HK-2 (cell line): ENCODE measurements around the gene CLMP.
"Not testable (repeated sequence)": the region's sequence is repeated elsewhere in the genome, so short reads cannot be mapped to it uniquely, and the experiment has no call there.

Experiments used
- DNase-seq: peaks from one replicate; pipeline ENCODE4 v3.0.0-alpha.2; 2018; ENCODE audit not compliant: unreplicated experiment

CLMP gene

GRCh38 chr11:123168955-123169484 lies 26.0 kb downstream of the CLMP start:
- DNase-seq = no peak

GRCh38 chr11:123168241-123168640 lies 26.8 kb downstream of the CLMP start:
- no peak for DNase-seq

GRCh38 chr11:123166071-123166559 lies 28.9 kb downstream of the CLMP start:
- DNase-seq = no peak

GRCh38 chr11:123164732-123165450 lies 30.2 kb downstream of the CLMP start:
- DNase-seq = no peak

- DNase-seq = no peak
Observed at GRCh38 chr11:123163621-123164020, 31.4 kb downstream of the CLMP start.

GRCh38 chr11:123161376-123162030 lies 33.5 kb downstream of the CLMP start:
- DNase-seq = no peak

- DNase-seq = no peak
Observed at GRCh38 chr11:123159183-123159857, 35.7 kb downstream of the CLMP start.

- no peak for DNase-seq
Observed at GRCh38 chr11:123158033-123159003, 36.7 kb downstream of the CLMP start.

- DNase-seq = no peak
Observed at GRCh38 chr11:123152951-123153350, 42.1 kb downstream of the CLMP start.

- not testable (repeated sequence) for DNase-seq
Observed at GRCh38 chr11:123152346-123152745, 42.7 kb downstream of the CLMP start.

- DNase-seq = no peak
Observed at GRCh38 chr11:123151796-123152195, 43.3 kb downstream of the CLMP start.

GRCh38 chr11:123151366-123151765 lies 43.7 kb downstream of the CLMP start:
- no peak for DNase-seq

GRCh38 chr11:123150882-123151281 lies 44.2 kb downstream of the CLMP start:
- DNase-seq = no peak

GRCh38 chr11:123148965-123149364 lies 46.1 kb downstream of the CLMP start:
- no peak for DNase-seq

GRCh38 chr11:123145661-123146060 lies 49.4 kb downstream of the CLMP start:
- DNase-seq = no peak

GRCh38 chr11:123145220-123145619 lies 49.8 kb downstream of the CLMP start:
- peak; percentile 47 for DNase-seq

- DNase-seq = no peak
Observed at GRCh38 chr11:123144707-123145106, 50.3 kb downstream of the CLMP start.

GRCh38 chr11:123143921-123144320 lies 51.1 kb downstream of the CLMP start:
- no peak for DNase-seq

GRCh38 chr11:123143476-123143875 lies 51.6 kb downstream of the CLMP start:
- no peak for DNase-seq

- DNase-seq = no peak
Observed at GRCh38 chr11:123139206-123139605, 55.8 kb downstream of the CLMP start.
